ENCODE data around the gene HS6ST3. TPM values are rescaled to one million over a fixed set of nuclear protein-coding genes. Genes with fewer than 3 reads are reported as not detected.

The HS6ST3 gene
- total RNA-seq, 1 donor from 2014 or later, result not detected

- H3K27me3 Mint-ChIP-seq, result no peaks in the 10 kb centered on the region
- H3K4me3 Mint-ChIP-seq, result no peak overlapping the region
These were observed 336.3 kb downstream of the HS6ST3 start for GRCh38 chr13:96426167-96426566.

GRCh38 chr13:96428911-96429310 is 339.0 kb downstream of the HS6ST3 start:
- intact Hi-C loops (cut with micrococcal nuclease), result no loop called here
- no peaks in the 10 kb centered on the region for H3K36me3 Mint-ChIP-seq (ENCODE audit: low read depth)
- H3K9me3 Mint-ChIP-seq, result peaks cover 4% of the 10 kb centered on the region
- DNase-seq, result no peak
- no peaks in the 10 kb centered on the region for H3K27me3 Mint-ChIP-seq
- H3K4me3 Mint-ChIP-seq, result no peak overlapping the region
- H3K4me1 Mint-ChIP-seq, result no peaks in the 10 kb centered on the region
- H3K27ac Mint-ChIP-seq, result no peak overlapping the region

More at GRCh38 chr13:96426167-96426566, 336.3 kb downstream of the HS6ST3 start:
- no peak for DNase-seq
- Mint-ChIP-seq H3K4me1 (no peaks in the 10 kb centered on the region), H3K9me3 (peaks cover 3% of the 10 kb centered on the region), H3K27ac (no peak overlapping the region), H3K36me3 (ENCODE audit: low read depth) (no peaks in the 10 kb centered on the region)
- intact Hi-C loops (cut with micrococcal nuclease), result no loop called here

GRCh38 chr13:96431044-96431581 is 341.2 kb downstream of the HS6ST3 start:
- Mint-ChIP-seq H3K4me3 (no peak overlapping the region), H3K27ac (no peak overlapping the region), H3K4me1 (no peaks in the 10 kb centered on the region), H3K27me3 (no peaks in the 10 kb centered on the region), H3K9me3 (peaks cover 8% of the 10 kb centered on the region), H3K36me3 (ENCODE audit: low read depth) (no peaks in the 10 kb centered on the region)
- intact Hi-C loops (cut with micrococcal nuclease), result no loop called here
- no peak for DNase-seq

GRCh38 chr13:96444676-96445075 is 354.8 kb downstream of the HS6ST3 start:
- no peak overlapping the region for H3K4me3 Mint-ChIP-seq
- intact Hi-C loops (cut with micrococcal nuclease), result no loop called here
- peaks cover 3% of the 10 kb centered on the region for H3K9me3 Mint-ChIP-seq
- no peaks in the 10 kb centered on the region for H3K4me1 Mint-ChIP-seq
- H3K27me3 Mint-ChIP-seq, result no peaks in the 10 kb centered on the region
- no peak for DNase-seq
- no peaks in the 10 kb centered on the region for H3K36me3 Mint-ChIP-seq (ENCODE audit: low read depth)
- H3K27ac Mint-ChIP-seq, result no peak overlapping the region

- no peaks in the 10 kb centered on the region for H3K27me3 Mint-ChIP-seq
- H3K36me3 Mint-ChIP-seq (ENCODE audit: low read depth), result no peaks in the 10 kb centered on the region
- H3K27ac Mint-ChIP-seq, result no peak overlapping the region
- DNase-seq, result no peak
- intact Hi-C loops (cut with micrococcal nuclease), result no loop called here
- H3K9me3 Mint-ChIP-seq, result peaks cover 7% of the 10 kb centered on the region
- no peak overlapping the region for H3K4me3 Mint-ChIP-seq
- H3K4me1 Mint-ChIP-seq, result no peaks in the 10 kb centered on the region
These were observed 360.0 kb downstream of the HS6ST3 start for GRCh38 chr13:96449920-96450319.

- Mint-ChIP-seq H3K9me3 (peaks cover 7% of the 10 kb centered on the region), H3K27me3 (no peaks in the 10 kb centered on the region), H3K36me3 (ENCODE audit: low read depth) (no peaks in the 10 kb centered on the region), H3K4me1 (no peaks in the 10 kb centered on the region), H3K4me3 (no peak overlapping the region), H3K27ac (no peak overlapping the region)
- intact Hi-C loops (cut with micrococcal nuclease), result no loop called here
- DNase-seq, result no peak
These were observed 360.6 kb downstream of the HS6ST3 start for GRCh38 chr13:96450326-96451020.

- intact Hi-C loops (cut with micrococcal nuclease), result no loop called here
- H3K27me3 Mint-ChIP-seq, result no peaks in the 10 kb centered on the region
- no peaks in the 10 kb centered on the region for H3K36me3 Mint-ChIP-seq (ENCODE audit: low read depth)
- no peak for DNase-seq
- H3K27ac Mint-ChIP-seq, result no peak overlapping the region
- H3K9me3 Mint-ChIP-seq, result peaks cover 4% of the 10 kb centered on the region
- H3K4me1 Mint-ChIP-seq, result no peaks in the 10 kb centered on the region
- H3K4me3 Mint-ChIP-seq, result no peak overlapping the region
These were observed 364.6 kb downstream of the HS6ST3 start for GRCh38 chr13:96454466-96454865.

GRCh38 chr13:96460609-96461008 is 370.7 kb downstream of the HS6ST3 start:
- no peaks in the 10 kb centered on the region for H3K4me1 Mint-ChIP-seq
- no peaks in the 10 kb centered on the region for H3K9me3 Mint-ChIP-seq
- no peaks in the 10 kb centered on the region for H3K36me3 Mint-ChIP-seq (ENCODE audit: low read depth)
- intact Hi-C loops (cut with micrococcal nuclease), result no loop called here
- DNase-seq, result no peak
- no peak overlapping the region for H3K27ac Mint-ChIP-seq
- no peak overlapping the region for H3K4me3 Mint-ChIP-seq
- H3K27me3 Mint-ChIP-seq, result no peaks in the 10 kb centered on the region

- Mint-ChIP-seq H3K4me1 (no peaks in the 10 kb centered on the region), H3K9me3 (no peaks in the 10 kb centered on the region), H3K36me3 (ENCODE audit: low read depth) (no peaks in the 10 kb centered on the region), H3K27ac (no peak overlapping the region), H3K4me3 (no peak overlapping the region), H3K27me3 (no peaks in the 10 kb centered on the region)
- DNase-seq, result no peak
- intact Hi-C loops (cut with micrococcal nuclease), result no loop called here
These were observed 383.7 kb downstream of the HS6ST3 start for GRCh38 chr13:96473526-96474180.

GRCh38 chr13:96474181-96474557 is 384.3 kb downstream of the HS6ST3 start:
- no peak overlapping the region for H3K27ac Mint-ChIP-seq
- no peaks in the 10 kb centered on the region for H3K27me3 Mint-ChIP-seq
- intact Hi-C loops (cut with micrococcal nuclease), result no loop called here
- no peaks in the 10 kb centered on the region for H3K36me3 Mint-ChIP-seq (ENCODE audit: low read depth)
- DNase-seq, result no peak
- H3K9me3 Mint-ChIP-seq, result no peaks in the 10 kb centered on the region
- H3K4me3 Mint-ChIP-seq, result no peak overlapping the region
- H3K4me1 Mint-ChIP-seq, result no peaks in the 10 kb centered on the region

GRCh38 chr13:96475103-96475502 is 385.2 kb downstream of the HS6ST3 start:
- H3K27ac Mint-ChIP-seq, result no peak overlapping the region
- H3K4me1 Mint-ChIP-seq, result no peaks in the 10 kb centered on the region
- no peak for DNase-seq
- H3K36me3 Mint-ChIP-seq (ENCODE audit: low read depth), result no peaks in the 10 kb centered on the region
- no peaks in the 10 kb centered on the region for H3K9me3 Mint-ChIP-seq
- intact Hi-C loops (cut with micrococcal nuclease), result no loop called here
- H3K4me3 Mint-ChIP-seq, result no peak overlapping the region
- H3K27me3 Mint-ChIP-seq, result no peaks in the 10 kb centered on the region

- Mint-ChIP-seq H3K27me3 (no peaks in the 10 kb centered on the region), H3K36me3 (ENCODE audit: low read depth) (no peaks in the 10 kb centered on the region), H3K9me3 (no peaks in the 10 kb centered on the region), H3K27ac (no peak overlapping the region), H3K4me1 (no peaks in the 10 kb centered on the region), H3K4me3 (no peak overlapping the region)
- intact Hi-C loops (cut with micrococcal nuclease), result no loop called here
- no peak for DNase-seq
These were observed 391.6 kb downstream of the HS6ST3 start for GRCh38 chr13:96481482-96481881.

GRCh38 chr13:96490496-96490989 is 400.6 kb downstream of the HS6ST3 start:
- H3K36me3 Mint-ChIP-seq (ENCODE audit: low read depth), result no peaks in the 10 kb centered on the region
- no peak overlapping the region for H3K4me3 Mint-ChIP-seq
- DNase-seq, result no peak
- H3K9me3 Mint-ChIP-seq, result peaks cover 8% of the 10 kb centered on the region
- no peak overlapping the region for H3K27ac Mint-ChIP-seq
- no peaks in the 10 kb centered on the region for H3K4me1 Mint-ChIP-seq
- intact Hi-C loops (cut with micrococcal nuclease), result no loop called here
- no peaks in the 10 kb centered on the region for H3K27me3 Mint-ChIP-seq

GRCh38 chr13:96491103-96491502 is 401.2 kb downstream of the HS6ST3 start:
- no peaks in the 10 kb centered on the region for H3K27me3 Mint-ChIP-seq
- H3K4me3 Mint-ChIP-seq, result no peak overlapping the region
- peaks cover 10% of the 10 kb centered on the region for H3K9me3 Mint-ChIP-seq
- no peaks in the 10 kb centered on the region for H3K4me1 Mint-ChIP-seq
- H3K36me3 Mint-ChIP-seq (ENCODE audit: low read depth), result no peaks in the 10 kb centered on the region
- no peak for DNase-seq
- no peak overlapping the region for H3K27ac Mint-ChIP-seq
- intact Hi-C loops (cut with micrococcal nuclease), result no loop called here
